GM06990 (cell line): ENCODE data around the gene POR.

Experiments used
- DNase-seq: peaks from one replicate; pipeline ENCODE4 v3.0.0-alpha.2; 2011; ENCODE audit not compliant: insufficient read length; ENCODE audit errors: extremely low read depth
- H3K27me3 ChIP-seq: replicated peaks from 2 replicates; pipeline ENCODE4 v1.6.0; 2011; ENCODE audit warnings: low read length; ENCODE audit not compliant: control insufficient read depth, insufficient read depth
- H3K36me3 ChIP-seq: 2 replicates; pipeline ENCODE4 v1.5.1; 2011; ENCODE audit warnings: low read length; ENCODE audit not compliant: control insufficient read depth, insufficient read depth
- H3K4me3 ChIP-seq: replicated peaks from 2 replicates; pipeline ENCODE4 v1.5.1; 2011; ENCODE audit warnings: low read depth, mild to moderate bottlenecking, control low read depth, low read length
- CTCF ChIP-seq: IDR thresholded peaks from 2 replicates; pipeline ENCODE4 v1.5.1; 2011; ENCODE audit warnings: low read length, control low read depth, mild to moderate bottlenecking, inconsistent platforms; ENCODE audit not compliant: insufficient read depth, poor library complexity, severe bottlenecking

The POR gene

GRCh38 chr7:75957021-75957736 is 42.2 kb downstream of the POR start:
- Histone ChIP-seq H3K36me3 (peaks cover 11% of the 10 kb centered on the region), H3K27me3 (no peaks in the 10 kb centered on the region), H3K4me3 (no peak overlapping the region)
- no peak for DNase-seq
- TF ChIP-seq CTCF: no peak

DNA sequence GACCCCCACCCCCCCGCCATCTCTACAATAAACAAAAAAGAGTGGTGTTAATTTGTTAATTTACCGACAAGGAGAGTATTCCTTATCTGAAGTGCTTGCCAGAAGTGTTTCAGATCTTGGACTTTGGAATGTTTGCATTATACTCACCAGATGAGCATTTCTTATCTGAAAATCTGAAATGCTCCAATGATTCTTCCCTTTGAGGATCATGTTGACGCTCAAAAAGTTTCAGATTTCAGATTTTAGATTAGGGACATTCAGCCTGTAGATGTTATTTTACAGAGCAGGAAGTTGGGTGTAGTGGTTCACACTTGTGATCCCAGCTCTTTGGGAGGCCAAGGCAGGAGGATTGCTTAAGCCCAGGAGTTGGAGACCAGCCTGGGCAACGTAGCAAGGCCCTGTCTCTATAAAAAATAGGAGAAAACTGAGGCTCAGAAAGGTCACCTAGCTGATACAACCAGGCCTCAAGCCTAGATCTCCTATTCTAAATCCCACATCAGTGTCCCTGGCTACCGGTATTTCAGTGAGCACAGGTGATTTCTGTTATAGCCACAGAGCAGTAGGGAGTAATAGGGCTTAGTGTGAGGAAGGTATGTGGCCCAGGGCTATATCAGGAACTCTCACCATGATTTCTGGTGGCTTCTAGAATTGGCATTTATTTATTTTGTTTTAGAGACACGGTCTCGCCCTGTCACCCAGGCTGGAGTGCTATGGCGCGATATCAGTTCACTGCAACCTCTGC is 44.0 kb downstream of the POR start:
- H3K4me3 ChIP-seq: no peak overlapping the region
- DNase-seq: no peak
- H3K27me3 ChIP-seq: no peaks in the 10 kb centered on the region
- TF ChIP-seq CTCF: no peak
- H3K36me3 ChIP-seq: peaks cover 11% of the 10 kb centered on the region

DNA sequence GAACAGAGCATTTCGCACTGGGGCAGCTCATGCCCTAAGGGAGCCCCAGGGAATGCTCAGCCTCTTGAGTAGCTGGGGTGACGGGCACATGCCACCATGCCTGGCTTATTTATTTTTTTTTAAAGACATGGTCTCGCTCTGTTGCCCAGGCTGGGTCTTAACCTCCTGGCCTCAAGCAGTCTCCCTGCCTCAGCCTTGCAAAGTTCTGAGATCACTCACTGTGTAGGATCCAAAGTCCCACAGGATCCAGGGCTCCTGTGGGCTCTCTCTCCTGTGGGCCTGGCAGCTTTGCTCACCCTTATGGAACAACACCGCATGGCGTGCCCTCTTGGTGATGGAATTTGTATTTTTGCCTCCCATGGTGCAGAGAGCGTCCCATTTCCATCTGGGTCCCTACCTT is 45.4 kb downstream of the POR start:
- TF ChIP-seq CTCF: no peak
- Histone ChIP-seq H3K27me3 (no peaks in the 10 kb centered on the region), H3K4me3 (no peak overlapping the region), H3K36me3 (peaks cover 8% of the 10 kb centered on the region)
- no peak for DNase-seq

DNA sequence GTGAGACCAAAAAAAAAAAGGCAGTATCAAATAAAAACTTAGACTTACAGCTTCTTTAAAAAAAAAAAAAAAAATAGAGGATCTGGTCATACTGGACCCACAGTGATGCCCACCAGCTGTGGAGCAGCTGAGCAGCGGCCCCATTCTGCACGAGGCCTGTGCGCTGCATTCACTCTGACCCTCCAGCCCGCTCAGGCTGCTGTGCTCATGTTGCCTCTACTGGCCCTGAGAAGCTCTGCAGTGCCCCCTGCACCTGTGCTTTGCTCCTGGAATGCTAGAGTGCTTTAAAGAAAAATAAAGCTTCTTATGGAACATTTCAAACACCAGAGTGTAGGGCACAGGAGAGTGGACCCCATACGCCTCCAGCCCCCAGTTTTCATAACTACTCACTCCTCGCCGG is 46.3 kb downstream of the POR start:
- H3K27me3 ChIP-seq: no peaks in the 10 kb centered on the region
- no peak for DNase-seq
- TF ChIP-seq CTCF: peak; percentile 8
- H3K36me3 ChIP-seq: peaks cover 5% of the 10 kb centered on the region
- no peak overlapping the region for H3K4me3 ChIP-seq

DNA sequence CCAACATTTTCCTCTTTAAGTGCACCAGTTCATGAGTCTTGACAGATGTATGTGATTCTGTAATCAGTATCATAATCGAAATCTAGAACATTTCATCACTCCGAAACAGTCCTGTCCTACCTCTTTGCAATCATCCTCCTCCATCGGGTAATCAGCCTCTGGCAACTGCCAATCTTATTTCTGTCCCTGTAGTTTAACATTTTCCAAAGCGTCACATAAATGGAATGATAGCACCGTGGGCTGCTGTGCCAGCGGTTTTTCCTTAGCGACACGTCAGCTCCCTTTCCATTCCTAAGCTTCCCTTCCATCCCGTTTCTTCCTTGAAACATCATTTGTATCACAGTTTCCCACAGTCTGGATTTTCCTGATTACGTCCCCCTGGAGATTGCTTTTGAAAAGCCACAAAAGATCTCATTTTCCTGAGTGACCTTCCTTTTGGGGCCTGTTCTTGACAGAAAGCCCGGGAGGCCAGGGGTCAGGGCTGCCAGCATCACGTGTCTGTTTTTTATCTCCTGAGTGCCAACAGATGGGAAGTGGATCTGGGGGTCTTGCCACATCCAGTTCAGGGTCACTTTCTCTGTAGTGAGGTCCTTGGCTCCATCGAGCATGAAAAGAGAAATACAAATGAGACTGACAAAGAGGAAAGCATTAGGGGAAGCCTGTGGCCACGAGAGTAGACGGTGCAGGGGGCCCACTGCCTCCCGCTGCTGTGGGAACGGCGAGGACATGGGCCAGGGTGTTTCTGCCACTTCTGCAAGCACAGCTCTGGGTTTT is 47.8 kb downstream of the POR start:
- Histone ChIP-seq H3K4me3 (no peak overlapping the region), H3K27me3 (no peaks in the 10 kb centered on the region), H3K36me3 (peaks cover 3% of the 10 kb centered on the region)
- DNase-seq: no peak
- TF ChIP-seq CTCF: no peak
